GM11168 (cell line): ENCODE measurements around the gene VWA8.

Experiments used
- in situ Hi-C: fragments of 300-500 bp; cut with MboI; formaldehyde crosslinking; loops from one replicate; pipeline ENCODE4 v1.12.0; 2022; ENCODE audit warnings: low sequenced_read_pairs; ENCODE audit not compliant: unreplicated experiment

VWA8 gene

GRCh38 chr13:41701676-41702075, 259.2 kb downstream of the VWA8 start:
- in situ Hi-C loops: no loop called here

GRCh38 chr13:41700790-41701310, 260.1 kb downstream of the VWA8 start:
- in situ Hi-C loops: no loop called here

- in situ Hi-C loops: no loop called here
These were observed 261.1 kb downstream of the VWA8 start for GRCh38 chr13:41699759-41700158.

GRCh38 chr13:41697578-41697977, 263.3 kb downstream of the VWA8 start:
- in situ Hi-C loops: no loop called here

- in situ Hi-C loops: no loop called here
These were observed 264.5 kb downstream of the VWA8 start for GRCh38 chr13:41696163-41697003.

- in situ Hi-C loops: no loop called here
These were observed 266.2 kb downstream of the VWA8 start for GRCh38 chr13:41694545-41695301.

GRCh38 chr13:41693434-41693833, 267.5 kb downstream of the VWA8 start:
- in situ Hi-C loops: no loop called here

GRCh38 chr13:41691274-41691673, 269.6 kb downstream of the VWA8 start:
- in situ Hi-C loops: no loop called here

GRCh38 chr13:41682766-41683165, 278.1 kb downstream of the VWA8 start:
- in situ Hi-C loops: no loop called here

GRCh38 chr13:41682001-41682400, 278.9 kb downstream of the VWA8 start:
- in situ Hi-C loops: no loop called here

- in situ Hi-C loops: no loop called here
These were observed 279.3 kb downstream of the VWA8 start for GRCh38 chr13:41681587-41681986.

- in situ Hi-C loops: no loop called here
These were observed 280.0 kb downstream of the VWA8 start for GRCh38 chr13:41680900-41681299.

- in situ Hi-C loops: no loop called here
These were observed 282.1 kb downstream of the VWA8 start for GRCh38 chr13:41678848-41679247.

- in situ Hi-C loops: no loop called here
These were observed 282.7 kb downstream of the VWA8 start for GRCh38 chr13:41678249-41678648.

- in situ Hi-C loops: no loop called here
These were observed 285.6 kb downstream of the VWA8 start for GRCh38 chr13:41675306-41675705.

GRCh38 chr13:41674246-41674645, 286.7 kb downstream of the VWA8 start:
- in situ Hi-C loops: no loop called here

GRCh38 chr13:41673640-41674039, 287.3 kb downstream of the VWA8 start:
- in situ Hi-C loops: no loop called here

- in situ Hi-C loops: no loop called here
These were observed 290.0 kb downstream of the VWA8 start for GRCh38 chr13:41670873-41671443.

GRCh38 chr13:41668130-41668757, 292.7 kb downstream of the VWA8 start:
- in situ Hi-C loops: loop anchor here (5.0 to 10.0 kb wide), 2 partner anchors 434 to 567 kb away; no protein-coding TSS in a partner anchor

GRCh38 chr13:41666644-41667043, 294.3 kb downstream of the VWA8 start:
- in situ Hi-C loops: loop anchor here (5.0 to 10.0 kb wide), 2 partner anchors 436 to 568 kb away; no protein-coding TSS in a partner anchor
